CD8-positive, alpha-beta memory T cell (primary cell): Measurements from ENCODE around the gene IQSEC1. TPM values are rescaled to one million over a fixed set of nuclear protein-coding genes. Genes with fewer than 3 reads are reported as not detected.

Source experiments
- CTCF ChIA-PET: fragments of 350-600 bp; sonication (Branson Sonifier 250); formaldehyde crosslinking; loops from one replicate; lab custom pipeline; 2021; ENCODE audit warnings: antibody characterized with exemption; lab: Charles Lee
- POLR2A ChIA-PET: fragments of 350-600 bp; sonication (Branson Sonifier 250); formaldehyde crosslinking; loops from one replicate; lab custom pipeline; 2021; ENCODE audit warnings: antibody characterized with exemption; lab: Charles Lee
- DNase-seq, 5 donors: peaks; one replicate each; pipeline versions ENCODE4 v3.0.0 to v3.0.0-alpha.2; 2020 to 2022; ENCODE audit warnings: mixed read lengths in 1 of 5
- H3K27ac ChIP-seq: one replicate; pipeline ENCODE4 v1.7.0; 2013; ENCODE audit warnings: low read depth, mild to moderate bottlenecking, low read length, moderate library complexity
- H3K27me3 ChIP-seq: 2 replicates; pipeline ENCODE4 v1.7.0; 2013; ENCODE audit warnings: low read length, mild to moderate bottlenecking; ENCODE audit not compliant: insufficient read depth, poor library complexity, severe bottlenecking
- H3K36me3 ChIP-seq: 2 replicates; pipeline ENCODE4 v1.7.0; 2013; ENCODE audit warnings: mild to moderate bottlenecking, low read length, moderate library complexity; ENCODE audit not compliant: insufficient read depth
- H3K4me1 ChIP-seq: 2 replicates; pipeline ENCODE4 v1.7.0; 2013; ENCODE audit warnings: mild to moderate bottlenecking, low read length, moderate library complexity; ENCODE audit not compliant: insufficient read depth
- H3K4me3 ChIP-seq: 2 replicates; pipeline ENCODE4 v1.7.0; 2013; ENCODE audit warnings: mild to moderate bottlenecking, low read length
- H3K9me3 ChIP-seq: 2 replicates; pipeline ENCODE4 v1.7.0; 2013; ENCODE audit warnings: mild to moderate bottlenecking, low read length
- H3K27ac Mint-ChIP-seq, 8 donors: one replicate each; pipeline ENCODE4 v1.8.0; 2020 to 2021; ENCODE audit warnings: mixed read lengths in 8 of 8, mild to moderate bottlenecking in 6 of 8, inconsistent platforms in 3 of 8, moderate library complexity in 3 of 8
- H3K27me3 Mint-ChIP-seq, 2 donors: one replicate each; pipeline ENCODE4 v1.8.0; 2020 to 2021; ENCODE audit warnings: mixed read lengths in 2 of 2, mild to moderate bottlenecking in 1 of 2, moderate library complexity in 1 of 2
- H3K36me3 Mint-ChIP-seq, 3 donors: one replicate each; pipeline ENCODE4 v1.8.0; 2020 to 2021; ENCODE audit warnings: mixed read lengths in 3 of 3, inconsistent platforms in 1 of 3, mild to moderate bottlenecking in 1 of 3
- H3K4me1 Mint-ChIP-seq, 3 donors: one replicate each; pipeline ENCODE4 v1.8.0; 2020 to 2021; ENCODE audit warnings: mixed read lengths in 3 of 3, inconsistent platforms in 1 of 3, mild to moderate bottlenecking in 1 of 3
- H3K4me3 Mint-ChIP-seq, 7 donors: one replicate each; pipeline ENCODE4 v1.8.0; 2020 to 2021; ENCODE audit warnings: mixed read lengths in 7 of 7, mild to moderate bottlenecking in 6 of 7, moderate library complexity in 4 of 7, inconsistent platforms in 2 of 7
- H3K9me3 Mint-ChIP-seq, 5 donors: one replicate each; pipeline ENCODE4 v1.8.0; 2020 to 2022; ENCODE audit warnings: mixed read lengths in 5 of 5, mild to moderate bottlenecking in 3 of 5, moderate library complexity in 2 of 5, inconsistent platforms in 1 of 5
- polyA plus RNA-seq: library from polyadenylated mRNA; unstranded; fragments of 300-500 nt; fragmentation: Illumina TruSeq; gene quantifications from one replicate; pipeline ENCODE4 v1.2.3, GENCODE V29; 2021
- total RNA-seq, 2 experiments: library from RNA; stranded (reverse); gene quantifications; one replicate each; pipeline ENCODE4 v1.2.3, GENCODE V29; 2021

Gene IQSEC1
- total and polyA plus RNA-seq, 3 experiments from 2014 or later: 18.5 to 33.7 (median 19.8) TPM

GRCh38 chr3:12904951-12905315 lies 168.3 kb downstream of the IQSEC1 start:
- no peaks in the 10 kb centered on the region for H3K9me3 ChIP-seq
- H3K27me3 ChIP-seq: no peaks in the 10 kb centered on the region
- POLR2A ChIA-PET: no interaction called here
- H3K4me1 ChIP-seq: no peaks in the 10 kb centered on the region
- peaks cover 29% of the 10 kb centered on the region for H3K36me3 ChIP-seq
- H3K9me3 Mint-ChIP-seq: no peaks in the 10 kb centered on the region
- peaks cover 0 to 3% (median 0%) of the 10 kb centered on the region in 3 donors for H3K4me1 Mint-ChIP-seq
- H3K4me3 Mint-ChIP-seq: no peak overlapping the region
- no peak overlapping the region for H3K4me3 ChIP-seq
- CTCF ChIA-PET: no interaction called here
- H3K27ac ChIP-seq: no peak overlapping the region
- no peak for DNase-seq
- H3K36me3 Mint-ChIP-seq: peaks cover 0 to 92% (median 8%) of the 10 kb centered on the region in 3 donors
- H3K27ac Mint-ChIP-seq: no peak overlapping the region
- no peaks in the 10 kb centered on the region for H3K27me3 Mint-ChIP-seq

GRCh38 chr3:12903881-12904280 lies 169.3 kb downstream of the IQSEC1 start:
- Mint-ChIP-seq H3K4me1 (peaks cover 0 to 3% (median 0%) of the 10 kb centered on the region in 3 donors), H3K36me3 (peaks cover 0 to 91% (median 5%) of the 10 kb centered on the region in 3 donors), H3K9me3 (no peaks in the 10 kb centered on the region), H3K4me3 (no peak overlapping the region), H3K27me3 (no peaks in the 10 kb centered on the region), H3K27ac (no peak overlapping the region)
- peaks cover 19% of the 10 kb centered on the region for H3K36me3 ChIP-seq
- ChIA-PET POLR2A (no interaction called here), CTCF (interaction anchor here (3.1 kb wide), 1 partner anchor 12 kb away, joined by 10 read pairs; no protein-coding TSS in a partner anchor)
- no peaks in the 10 kb centered on the region for H3K4me1 ChIP-seq
- H3K27me3 ChIP-seq: no peaks in the 10 kb centered on the region
- DNase-seq: no peak
- no peaks in the 10 kb centered on the region for H3K9me3 ChIP-seq
- no peak overlapping the region for H3K27ac ChIP-seq
- H3K4me3 ChIP-seq: no peak overlapping the region

- ChIA-PET CTCF (interaction anchor here (3.1 kb wide), 1 partner anchor 11 kb away, joined by 10 read pairs; no protein-coding TSS in a partner anchor), POLR2A (interaction anchor here (0.5 kb wide), 1 partner anchor 324 kb away, joined by 4 read pairs; no protein-coding TSS in a partner anchor)
- H3K36me3 ChIP-seq: peaks cover 17% of the 10 kb centered on the region
Observed at GRCh38 chr3:12903000-12903800, 170.0 kb downstream of the IQSEC1 start.

GRCh38 chr3:12902181-12902999 lies 170.8 kb downstream of the IQSEC1 start:
- peaks cover 17% of the 10 kb centered on the region for H3K36me3 ChIP-seq
- no peaks in the 10 kb centered on the region for H3K9me3 ChIP-seq
- Mint-ChIP-seq H3K27me3 (peaks cover 0 to 2% of the 10 kb centered on the region in 2 donors), H3K27ac (peak overlapping the region in 3 of 8 donors; percentile 5 to 63 (median 47)), H3K9me3 (no peaks in the 10 kb centered on the region), H3K36me3 (peaks cover 0 to 83% (median 8%) of the 10 kb centered on the region in 3 donors), H3K4me1 (peaks cover 0 to 2% (median 1%) of the 10 kb centered on the region in 3 donors), H3K4me3 (no peak overlapping the region)
- H3K4me3 ChIP-seq: no peak overlapping the region
- H3K27me3 ChIP-seq: no peaks in the 10 kb centered on the region
- POLR2A ChIA-PET: interaction anchor here (0.5 kb wide), 1 partner anchor 325 kb away, joined by 4 read pairs; no protein-coding TSS in a partner anchor
- no peak overlapping the region for H3K27ac ChIP-seq
- no peak for DNase-seq
- CTCF ChIA-PET: interaction anchor here (3.1 kb wide), 1 partner anchor 11 kb away, joined by 10 read pairs; no protein-coding TSS in a partner anchor
- no peaks in the 10 kb centered on the region for H3K4me1 ChIP-seq

More at GRCh38 chr3:12903000-12903800, 170.0 kb downstream of the IQSEC1 start:
- Histone ChIP-seq H3K4me1 (no peaks in the 10 kb centered on the region), H3K4me3 (no peak overlapping the region), H3K27me3 (no peaks in the 10 kb centered on the region), H3K27ac (no peak overlapping the region), H3K9me3 (no peaks in the 10 kb centered on the region)
- no peaks in the 10 kb centered on the region for H3K9me3 Mint-ChIP-seq
- H3K4me3 Mint-ChIP-seq: no peak overlapping the region
- H3K27me3 Mint-ChIP-seq: peaks cover 0 to 2% of the 10 kb centered on the region in 2 donors
- no peak for DNase-seq
- peaks cover 0 to 1% (median 0%) of the 10 kb centered on the region in 3 donors for H3K4me1 Mint-ChIP-seq
- H3K36me3 Mint-ChIP-seq: peaks cover 0 to 89% (median 8%) of the 10 kb centered on the region in 3 donors
- H3K27ac Mint-ChIP-seq: peak overlapping the region in 1 of 8 donors; percentile 14

GRCh38 chr3:12901623-12902045 lies 171.6 kb downstream of the IQSEC1 start:
- POLR2A ChIA-PET: no interaction called here
- peak overlapping the region in 1 of 7 donors; percentile 48 for H3K4me3 Mint-ChIP-seq
- H3K27ac Mint-ChIP-seq: peak overlapping the region in 4 of 8 donors; percentile 36 to 92 (median 69)
- Histone ChIP-seq H3K4me1 (no peaks in the 10 kb centered on the region), H3K9me3 (no peaks in the 10 kb centered on the region), H3K4me3 (no peak overlapping the region), H3K36me3 (peaks cover 15% of the 10 kb centered on the region), H3K27ac (no peak overlapping the region), H3K27me3 (no peaks in the 10 kb centered on the region)
- peaks cover 0 to 8% (median 1%) of the 10 kb centered on the region in 3 donors for H3K4me1 Mint-ChIP-seq
- H3K36me3 Mint-ChIP-seq: peaks cover 0 to 79% (median 6%) of the 10 kb centered on the region in 3 donors
- H3K9me3 Mint-ChIP-seq: no peaks in the 10 kb centered on the region
- DNase-seq: no peak
- CTCF ChIA-PET: interaction anchor here (3.1 kb wide), 1 partner anchor 10 kb away, joined by 10 read pairs; no protein-coding TSS in a partner anchor
- peaks cover 0 to 2% of the 10 kb centered on the region in 2 donors for H3K27me3 Mint-ChIP-seq

- CTCF ChIA-PET: no interaction called here
- Histone ChIP-seq H3K4me1 (no peaks in the 10 kb centered on the region), H3K9me3 (no peaks in the 10 kb centered on the region), H3K4me3 (no peak overlapping the region), H3K27ac (no peak overlapping the region), H3K36me3 (peaks cover 8% of the 10 kb centered on the region), H3K27me3 (no peaks in the 10 kb centered on the region)
- DNase-seq: no peak
- Mint-ChIP-seq H3K27me3 (peaks cover 0 to 2% of the 10 kb centered on the region in 2 donors), H3K36me3 (peaks cover 0 to 72% (median 6%) of the 10 kb centered on the region in 3 donors), H3K4me1 (peaks cover 0 to 9% (median 1%) of the 10 kb centered on the region in 3 donors), H3K27ac (no peak overlapping the region), H3K4me3 (no peak overlapping the region), H3K9me3 (no peaks in the 10 kb centered on the region)
- POLR2A ChIA-PET: no interaction called here
Observed at GRCh38 chr3:12900885-12901411, 172.3 kb downstream of the IQSEC1 start.

GRCh38 chr3:12898965-12899755 lies 174.1 kb downstream of the IQSEC1 start:
- Mint-ChIP-seq H3K36me3 (peaks cover 0 to 54% (median 6%) of the 10 kb centered on the region in 3 donors), H3K9me3 (no peaks in the 10 kb centered on the region), H3K4me1 (peaks cover 6 to 18% (median 7%) of the 10 kb centered on the region in 3 donors), H3K27ac (peak overlapping the region in 1 of 8 donors; percentile 55), H3K4me3 (no peak overlapping the region), H3K27me3 (peaks cover 0 to 2% of the 10 kb centered on the region in 2 donors)
- POLR2A ChIA-PET: interaction anchor here (1.0 kb wide), 1 partner anchor 86 kb away, joined by 9 read pairs; no protein-coding TSS in a partner anchor
- H3K4me1 ChIP-seq: no peaks in the 10 kb centered on the region
- H3K27me3 ChIP-seq: no peaks in the 10 kb centered on the region
- DNase-seq: no peak
- H3K9me3 ChIP-seq: no peaks in the 10 kb centered on the region
- H3K4me3 ChIP-seq: no peak overlapping the region
- H3K36me3 ChIP-seq: no peaks in the 10 kb centered on the region
- CTCF ChIA-PET: interaction anchor here (1.1 to 1.5 kb wide), 3 partner anchors 10 to 112 kb away, joined by 3 read pairs; no protein-coding TSS in a partner anchor
- H3K27ac ChIP-seq: no peak overlapping the region
